Measurements from ENCODE around the gene MYOM3.

Gene MYOM3

DNA sequence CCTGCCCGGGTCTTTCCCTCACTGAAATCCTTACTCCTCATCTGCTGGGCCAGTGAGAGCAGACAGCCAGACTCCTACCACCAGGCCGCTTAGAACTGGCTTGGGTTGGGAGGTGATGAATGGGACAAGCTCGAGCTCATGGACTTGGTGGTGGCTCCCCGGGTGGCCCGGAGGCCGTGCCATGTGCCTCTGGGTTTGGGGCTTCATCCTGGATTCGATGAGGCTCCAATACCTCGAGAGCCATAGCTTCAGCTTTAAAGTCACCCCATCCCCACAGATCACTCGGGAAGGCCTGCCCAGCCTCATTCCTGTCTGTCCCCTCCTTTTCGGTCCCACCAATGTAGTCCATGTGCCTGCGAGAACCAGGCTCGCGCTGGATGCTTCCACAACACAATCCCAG is 51.5 kb downstream of the MYOM3 start:
- H3K4me2 ChIP-seq (ENCODE audit: low read length) = no peak overlapping the region
- no peak overlapping the region for H4K91ac ChIP-seq (ENCODE audit: low read depth, low read length)
- no peaks in the 10 kb centered on the region for H3K36me3 ChIP-seq (ENCODE audit: control insufficient read depth in 1 of 2, insufficient read depth in 2 of 2, low read length in 2 of 2)
- no peaks in the 10 kb centered on the region for H3K4me1 ChIP-seq (ENCODE audit: control insufficient read depth in 1 of 2, insufficient read depth in 2 of 2, low read length in 2 of 2)
- H3K18ac ChIP-seq (ENCODE audit: low read length) = no peak overlapping the region
- H3K79me2 ChIP-seq (ENCODE audit: control insufficient read depth, insufficient read depth, low read length, poor library complexity) = no peaks in the 10 kb centered on the region
- H3K27me3 ChIP-seq (ENCODE audit: insufficient read depth, low read length) = no peaks in the 10 kb centered on the region
- no peaks in the 10 kb centered on the region for H3K79me1 ChIP-seq (ENCODE audit: low read length)
- no peak overlapping the region for H4K12ac ChIP-seq (ENCODE audit: low read depth, low read length)
- no peak overlapping the region for H2BK120ac ChIP-seq (ENCODE audit: insufficient read depth, low read length, poor library complexity)
- H2BK5ac ChIP-seq (ENCODE audit: low read depth, low read length, poor library complexity) = no peak overlapping the region
- no peak overlapping the region for H3K4ac ChIP-seq (ENCODE audit: low read depth, low read length)
- no peak overlapping the region for H4K8ac ChIP-seq (ENCODE audit: low read depth, low read length)
- no peak overlapping the region for H2AK5ac ChIP-seq (ENCODE audit: low read length)
- H3K23ac ChIP-seq (ENCODE audit: low read length) = no peak overlapping the region
- WGBS (ENCODE audit: extremely low coverage, insufficient coverage, insufficient read length) = no CpG with 5 or more reads among the region's 13 CpGs
- no peak for DNase-seq
- H2AFZ ChIP-seq (ENCODE audit: insufficient read depth, low read length, poor library complexity) = no peak overlapping the region
- H3K4me3 ChIP-seq (ENCODE audit: low read depth, low read length) = no peak overlapping the region
- no peak overlapping the region for H2BK12ac ChIP-seq (ENCODE audit: low read length)
- H3K27ac ChIP-seq (ENCODE audit: low read depth, low read length) = no peak overlapping the region
- H3K9me3 ChIP-seq (ENCODE audit: insufficient read depth, low read depth, low read length) = peaks cover 9% of the 10 kb centered on the region
- H3K14ac ChIP-seq (ENCODE audit: low read length) = no peak overlapping the region
- H3K9ac ChIP-seq (ENCODE audit: low read length) = no peak overlapping the region

DNA sequence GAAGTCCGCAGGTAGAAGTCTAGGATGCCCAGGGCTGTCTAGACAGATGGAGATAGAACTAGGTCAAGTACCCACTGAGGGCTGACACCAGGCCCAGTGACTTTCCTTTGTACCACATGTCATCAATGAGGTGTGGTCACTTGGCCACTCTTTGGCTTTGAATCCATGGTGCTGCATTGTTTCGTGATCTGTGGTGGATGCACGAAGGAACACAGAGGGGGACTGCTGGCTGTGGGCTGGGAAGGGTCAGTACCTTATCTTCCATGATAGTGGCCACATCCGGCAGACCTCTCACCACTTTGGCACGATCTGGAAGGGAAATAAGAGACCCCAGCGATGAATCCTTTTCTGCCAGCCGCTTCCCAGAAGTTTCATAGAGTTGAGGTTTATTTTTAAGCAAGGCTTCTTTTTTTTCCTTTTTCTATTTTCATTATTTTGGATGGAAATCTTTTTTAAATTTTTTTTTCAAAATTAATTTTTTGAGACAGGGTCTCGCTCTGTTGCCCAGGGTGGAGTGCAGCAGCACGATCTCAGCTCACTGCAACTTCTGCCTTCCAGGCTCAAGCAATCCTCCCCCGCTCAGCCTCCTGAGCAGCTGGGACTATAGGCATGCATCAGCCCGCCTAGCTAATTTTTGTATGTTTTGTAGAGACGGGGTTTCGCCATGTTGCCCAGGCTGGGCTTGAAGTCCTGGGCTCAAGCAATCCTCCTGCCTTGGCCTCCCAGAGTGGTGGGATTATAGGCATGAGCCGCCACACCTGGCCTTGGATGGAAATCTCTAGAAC is 53.1 kb downstream of the MYOM3 start:
- no peak overlapping the region for H2BK5ac ChIP-seq (ENCODE audit: low read depth, low read length, poor library complexity)
- peaks cover 9% of the 10 kb centered on the region for H3K9me3 ChIP-seq (ENCODE audit: insufficient read depth, low read depth, low read length)
- no peaks in the 10 kb centered on the region for H3K79me1 ChIP-seq (ENCODE audit: low read length)
- H3K9ac ChIP-seq (ENCODE audit: low read length) = no peak overlapping the region
- no peaks in the 10 kb centered on the region for H3K36me3 ChIP-seq (ENCODE audit: control insufficient read depth in 1 of 2, insufficient read depth in 2 of 2, low read length in 2 of 2)
- H2AK5ac ChIP-seq (ENCODE audit: low read length) = no peak overlapping the region
- H3K4ac ChIP-seq (ENCODE audit: low read depth, low read length) = no peak overlapping the region
- H3K4me3 ChIP-seq (ENCODE audit: low read depth, low read length) = no peak overlapping the region
- H3K18ac ChIP-seq (ENCODE audit: low read length) = no peak overlapping the region
- H2BK12ac ChIP-seq (ENCODE audit: low read length) = no peak overlapping the region
- DNase-seq = no peak
- H3K14ac ChIP-seq (ENCODE audit: low read length) = no peak overlapping the region
- H4K12ac ChIP-seq (ENCODE audit: low read depth, low read length) = no peak overlapping the region
- no peak overlapping the region for H3K4me2 ChIP-seq (ENCODE audit: low read length)
- H2BK120ac ChIP-seq (ENCODE audit: insufficient read depth, low read length, poor library complexity) = no peak overlapping the region
- H3K23ac ChIP-seq (ENCODE audit: low read length) = no peak overlapping the region
- H4K8ac ChIP-seq (ENCODE audit: low read depth, low read length) = no peak overlapping the region
- no peak overlapping the region for H2AFZ ChIP-seq (ENCODE audit: insufficient read depth, low read length, poor library complexity)
- H3K4me1 ChIP-seq (ENCODE audit: control insufficient read depth in 1 of 2, insufficient read depth in 2 of 2, low read length in 2 of 2) = no peaks in the 10 kb centered on the region
- H3K27ac ChIP-seq (ENCODE audit: low read depth, low read length) = no peak overlapping the region
- no CpG with 5 or more reads among the region's 14 CpGs for WGBS (ENCODE audit: extremely low coverage, insufficient coverage, insufficient read length)
- H3K27me3 ChIP-seq (ENCODE audit: insufficient read depth, low read length) = no peaks in the 10 kb centered on the region
- no peaks in the 10 kb centered on the region for H3K79me2 ChIP-seq (ENCODE audit: control insufficient read depth, insufficient read depth, low read length, poor library complexity)
- H4K91ac ChIP-seq (ENCODE audit: low read depth, low read length) = no peak overlapping the region

DNA sequence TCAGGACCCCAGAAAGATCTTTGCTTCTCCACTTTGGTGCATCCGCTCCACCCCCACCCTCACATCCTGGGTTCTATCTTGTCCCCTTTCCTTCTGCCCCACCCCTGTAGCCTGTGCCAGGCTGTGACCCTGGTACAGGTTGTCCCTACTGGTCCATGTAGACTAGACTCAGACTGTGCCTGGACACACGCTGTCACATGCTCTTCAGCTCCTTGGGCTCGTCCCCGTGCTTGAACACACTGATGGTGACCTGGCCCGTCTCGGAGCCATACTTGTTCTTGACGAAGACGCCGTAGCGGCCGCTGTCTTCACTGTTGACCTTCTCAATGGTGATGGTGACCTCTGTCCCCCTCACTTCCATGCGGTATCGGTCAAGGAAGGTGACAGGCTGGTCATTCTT is 54.8 kb downstream of the MYOM3 start:
- no peak overlapping the region for H2AK5ac ChIP-seq (ENCODE audit: low read length)
- no peak overlapping the region for H3K23ac ChIP-seq (ENCODE audit: low read length)
- H2BK120ac ChIP-seq (ENCODE audit: insufficient read depth, low read length, poor library complexity) = no peak overlapping the region
- H4K91ac ChIP-seq (ENCODE audit: low read depth, low read length) = no peak overlapping the region
- no peak overlapping the region for H3K4me3 ChIP-seq (ENCODE audit: low read depth, low read length)
- no peak overlapping the region for H4K12ac ChIP-seq (ENCODE audit: low read depth, low read length)
- H3K27me3 ChIP-seq (ENCODE audit: insufficient read depth, low read length) = no peaks in the 10 kb centered on the region
- WGBS (ENCODE audit: extremely low coverage, insufficient coverage, insufficient read length) = no CpG with 5 or more reads among the region's 13 CpGs
- no peak overlapping the region for H2AFZ ChIP-seq (ENCODE audit: insufficient read depth, low read length, poor library complexity)
- no peaks in the 10 kb centered on the region for H3K79me1 ChIP-seq (ENCODE audit: low read length)
- no peak overlapping the region for H3K9ac ChIP-seq (ENCODE audit: low read length)
- no peaks in the 10 kb centered on the region for H3K4me1 ChIP-seq (ENCODE audit: control insufficient read depth in 1 of 2, insufficient read depth in 2 of 2, low read length in 2 of 2)
- H3K27ac ChIP-seq (ENCODE audit: low read depth, low read length) = no peak overlapping the region
- no peak overlapping the region for H3K14ac ChIP-seq (ENCODE audit: low read length)
- H2BK12ac ChIP-seq (ENCODE audit: low read length) = no peak overlapping the region
- H3K79me2 ChIP-seq (ENCODE audit: control insufficient read depth, insufficient read depth, low read length, poor library complexity) = no peaks in the 10 kb centered on the region
- no peak overlapping the region for H3K4me2 ChIP-seq (ENCODE audit: low read length)
- no peak for DNase-seq
- no peak overlapping the region for H2BK5ac ChIP-seq (ENCODE audit: low read depth, low read length, poor library complexity)
- no peaks in the 10 kb centered on the region for H3K36me3 ChIP-seq (ENCODE audit: control insufficient read depth in 1 of 2, insufficient read depth in 2 of 2, low read length in 2 of 2)
- no peak overlapping the region for H3K4ac ChIP-seq (ENCODE audit: low read depth, low read length)
- no peak overlapping the region for H4K8ac ChIP-seq (ENCODE audit: low read depth, low read length)
- H3K18ac ChIP-seq (ENCODE audit: low read length) = no peak overlapping the region
- peaks cover 4% of the 10 kb centered on the region for H3K9me3 ChIP-seq (ENCODE audit: insufficient read depth, low read depth, low read length)

- H2BK12ac ChIP-seq (ENCODE audit: low read length) = no peak overlapping the region
- H3K14ac ChIP-seq (ENCODE audit: low read length) = no peak overlapping the region
- H2AK5ac ChIP-seq (ENCODE audit: low read length) = no peak overlapping the region
- no peaks in the 10 kb centered on the region for H3K36me3 ChIP-seq (ENCODE audit: control insufficient read depth in 1 of 2, insufficient read depth in 2 of 2, low read length in 2 of 2)
- H3K4me1 ChIP-seq (ENCODE audit: control insufficient read depth in 1 of 2, insufficient read depth in 2 of 2, low read length in 2 of 2) = no peaks in the 10 kb centered on the region
- H3K27me3 ChIP-seq (ENCODE audit: insufficient read depth, low read length) = no peaks in the 10 kb centered on the region
- no peak for DNase-seq
- no peak overlapping the region for H3K4me2 ChIP-seq (ENCODE audit: low read length)
- no peak overlapping the region for H3K27ac ChIP-seq (ENCODE audit: low read depth, low read length)
- H4K8ac ChIP-seq (ENCODE audit: low read depth, low read length) = no peak overlapping the region
- WGBS (ENCODE audit: extremely low coverage, insufficient coverage, insufficient read length) = no CpG with 5 or more reads among the region's 8 CpGs
- H2BK120ac ChIP-seq (ENCODE audit: insufficient read depth, low read length, poor library complexity) = no peak overlapping the region
- H2AFZ ChIP-seq (ENCODE audit: insufficient read depth, low read length, poor library complexity) = no peak overlapping the region
- no peak overlapping the region for H2BK5ac ChIP-seq (ENCODE audit: low read depth, low read length, poor library complexity)
- no peak overlapping the region for H3K23ac ChIP-seq (ENCODE audit: low read length)
- no peaks in the 10 kb centered on the region for H3K79me1 ChIP-seq (ENCODE audit: low read length)
- H4K12ac ChIP-seq (ENCODE audit: low read depth, low read length) = no peak overlapping the region
- H3K9ac ChIP-seq (ENCODE audit: low read length) = no peak overlapping the region
- no peak overlapping the region for H3K18ac ChIP-seq (ENCODE audit: low read length)
- no peaks in the 10 kb centered on the region for H3K79me2 ChIP-seq (ENCODE audit: control insufficient read depth, insufficient read depth, low read length, poor library complexity)
- no peak overlapping the region for H3K4me3 ChIP-seq (ENCODE audit: low read depth, low read length)
- peaks cover 3% of the 10 kb centered on the region for H3K9me3 ChIP-seq (ENCODE audit: insufficient read depth, low read depth, low read length)
- no peak overlapping the region for H3K4ac ChIP-seq (ENCODE audit: low read depth, low read length)
- no peak overlapping the region for H4K91ac ChIP-seq (ENCODE audit: low read depth, low read length)
Observed at GRCh38 chr1:24055681-24056080, 56.3 kb downstream of the MYOM3 start.
